Measurements from ENCODE around the gene HIP1. TPM values are rescaled to one million over a fixed set of nuclear protein-coding genes. Genes with fewer than 3 reads are reported as not detected.

The HIP1 gene
- total RNA-seq, 1 experiment from 2014 or later = 43.3 TPM

DNA sequence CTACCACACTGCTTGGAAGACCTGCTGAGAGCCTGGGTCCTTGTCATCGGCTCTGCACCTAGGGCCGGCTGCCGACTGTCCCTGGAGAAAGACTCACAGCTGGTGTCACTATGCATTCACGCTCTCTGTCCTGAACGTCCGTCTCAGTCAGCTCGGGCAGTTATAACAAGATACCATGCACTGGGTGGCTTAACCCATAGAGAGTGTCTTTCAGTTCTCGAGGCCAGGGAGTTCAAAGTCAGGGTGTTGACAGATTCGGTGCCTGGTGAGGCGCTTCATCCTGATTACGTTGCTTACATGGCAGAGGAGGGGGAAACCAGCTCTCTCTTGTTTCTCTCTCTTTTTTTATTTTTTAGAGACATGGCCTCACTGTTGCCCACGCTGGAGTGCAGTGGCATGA is 155.5 kb downstream of the HIP1 start:
- Histone ChIP-seq H3K4me3 (ENCODE audit: low read depth in 2 of 2, low read length in 2 of 2) (no peak overlapping the region), H3K27ac (ENCODE audit: low read length) (no peak overlapping the region), H3K4me1 (ENCODE audit: control insufficient read depth, insufficient read depth, low read length) (no peaks in the 10 kb centered on the region), H3K27me3 (ENCODE audit: control insufficient read depth, insufficient read depth, low read length) (no peaks in the 10 kb centered on the region), H3K9me3 (ENCODE audit: control insufficient read depth, insufficient read depth, low read depth, low read length) (no peaks in the 10 kb centered on the region), H3K36me3 (ENCODE audit: control insufficient read depth, insufficient read depth, low read length) (no peaks in the 10 kb centered on the region)
- ATAC-seq = no peak
- intact Hi-C loops (cut with micrococcal nuclease; ENCODE audit: unreplicated experiment) (no loop called here), in situ Hi-C loops (cut with HindIII; ENCODE audit: low pct_unique_long_range_greater_than_20kb, low sequenced_read_pairs) (no loop called here)
- ChIA-PET CTCF (no interaction called here), POLR2A (no interaction called here)
- TF ChIP-seq, protein P1, sequence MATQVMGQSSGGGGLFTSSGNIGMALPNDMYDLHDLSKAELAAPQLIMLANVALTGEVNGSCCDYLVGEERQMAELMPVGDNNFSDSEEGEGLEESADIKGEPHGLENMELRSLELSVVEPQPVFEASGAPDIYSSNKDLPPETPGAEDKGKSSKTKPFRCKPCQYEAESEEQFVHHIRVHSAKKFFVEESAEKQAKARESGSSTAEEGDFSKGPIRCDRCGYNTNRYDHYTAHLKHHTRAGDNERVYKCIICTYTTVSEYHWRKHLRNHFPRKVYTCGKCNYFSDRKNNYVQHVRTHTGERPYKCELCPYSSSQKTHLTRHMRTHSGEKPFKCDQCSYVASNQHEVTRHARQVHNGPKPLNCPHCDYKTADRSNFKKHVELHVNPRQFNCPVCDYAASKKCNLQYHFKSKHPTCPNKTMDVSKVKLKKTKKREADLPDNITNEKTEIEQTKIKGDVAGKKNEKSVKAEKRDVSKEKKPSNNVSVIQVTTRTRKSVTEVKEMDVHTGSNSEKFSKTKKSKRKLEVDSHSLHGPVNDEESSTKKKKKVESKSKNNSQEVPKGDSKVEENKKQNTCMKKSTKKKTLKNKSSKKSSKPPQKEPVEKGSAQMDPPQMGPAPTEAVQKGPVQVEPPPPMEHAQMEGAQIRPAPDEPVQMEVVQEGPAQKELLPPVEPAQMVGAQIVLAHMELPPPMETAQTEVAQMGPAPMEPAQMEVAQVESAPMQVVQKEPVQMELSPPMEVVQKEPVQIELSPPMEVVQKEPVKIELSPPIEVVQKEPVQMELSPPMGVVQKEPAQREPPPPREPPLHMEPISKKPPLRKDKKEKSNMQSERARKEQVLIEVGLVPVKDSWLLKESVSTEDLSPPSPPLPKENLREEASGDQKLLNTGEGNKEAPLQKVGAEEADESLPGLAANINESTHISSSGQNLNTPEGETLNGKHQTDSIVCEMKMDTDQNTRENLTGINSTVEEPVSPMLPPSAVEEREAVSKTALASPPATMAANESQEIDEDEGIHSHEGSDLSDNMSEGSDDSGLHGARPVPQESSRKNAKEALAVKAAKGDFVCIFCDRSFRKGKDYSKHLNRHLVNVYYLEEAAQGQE (IDR thresholded peaks at IDR 0.05; ENCODE audit: insufficient read depth in 1 of 2, low read depth in 2 of 2, low read length in 1 of 2) = no peak
- no peak for TF ChIP-seq CTCF (IDR thresholded peaks at IDR 0.05)
- no TSS peak for BruUV-seq (replicated peaks)
- no peak for DNase-seq (ENCODE audit: low read depth, low spot score)

DNA sequence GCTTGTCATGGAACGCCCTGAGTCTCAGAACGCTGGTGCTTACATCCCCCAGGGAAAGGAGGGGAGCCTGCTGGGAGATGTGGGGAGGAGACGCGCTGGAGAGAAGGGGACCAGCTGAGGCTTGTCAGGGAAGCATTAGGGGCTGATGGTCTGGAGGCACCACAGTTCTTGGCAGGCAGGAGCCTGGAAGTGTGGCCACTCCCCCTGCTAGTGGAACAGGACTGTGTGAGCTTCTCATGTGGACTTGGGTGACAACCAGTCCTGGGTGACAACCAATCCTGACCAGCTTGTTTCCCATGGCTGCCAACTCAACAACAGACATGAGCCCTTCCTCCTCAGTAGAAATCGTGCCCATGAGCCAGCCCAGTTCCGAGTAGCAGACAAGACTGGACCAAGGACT is 158.8 kb downstream of the HIP1 start:
- in situ Hi-C loops (cut with HindIII; ENCODE audit: low pct_unique_long_range_greater_than_20kb, low sequenced_read_pairs) = no loop called here

GRCh38 chr7:75578081-75578480 is 160.7 kb downstream of the HIP1 start:
- Histone ChIP-seq H3K36me3 (ENCODE audit: control insufficient read depth, insufficient read depth, low read length) (no peaks in the 10 kb centered on the region), H3K27me3 (ENCODE audit: control insufficient read depth, insufficient read depth, low read length) (no peaks in the 10 kb centered on the region), H3K4me3 (ENCODE audit: low read depth in 2 of 2, low read length in 2 of 2) (no peak overlapping the region), H3K9me3 (ENCODE audit: control insufficient read depth, insufficient read depth, low read depth, low read length) (no peaks in the 10 kb centered on the region), H3K27ac (ENCODE audit: low read length) (no peak overlapping the region), H3K4me1 (ENCODE audit: control insufficient read depth, insufficient read depth, low read length) (no peaks in the 10 kb centered on the region)
- ATAC-seq = no peak
- no peak for DNase-seq (ENCODE audit: low read depth, low spot score)
- intact Hi-C loops (cut with micrococcal nuclease; ENCODE audit: unreplicated experiment) (no loop called here), in situ Hi-C loops (cut with HindIII; ENCODE audit: low pct_unique_long_range_greater_than_20kb, low sequenced_read_pairs) (no loop called here)
- BruUV-seq (replicated peaks) = no TSS peak
- POLR2A ChIA-PET = no interaction called here
- CTCF ChIA-PET = no interaction called here
- TF ChIP-seq TCF7L2 (IDR thresholded peaks at IDR 0.05; ENCODE audit: low read depth, low read length) (no peak), CTCF (IDR thresholded peaks at IDR 0.05) (no peak), SIN3A (IDR thresholded peaks at IDR 0.05; ENCODE audit: borderline replicate concordance, insufficient read depth, low read depth, low read length) (no peak), POLR2AphosphoS5 (IDR thresholded peaks at IDR 0.05; ENCODE audit: low read depth, low read length) (no peak)
- TF ChIP-seq, protein P1 (IDR thresholded peaks at IDR 0.05; ENCODE audit: insufficient read depth in 1 of 2, low read depth in 2 of 2, low read length in 1 of 2) = no peak

More for the DNA sequence above, 158.8 kb downstream of the HIP1 start:
- TF ChIP-seq POLR2AphosphoS5 (IDR thresholded peaks at IDR 0.05; ENCODE audit: low read depth, low read length) (no peak), SIN3A (IDR thresholded peaks at IDR 0.05; ENCODE audit: borderline replicate concordance, insufficient read depth, low read depth, low read length) (no peak), TCF7L2 (IDR thresholded peaks at IDR 0.05; ENCODE audit: low read depth, low read length) (no peak)
- Histone ChIP-seq H3K4me1 (ENCODE audit: control insufficient read depth, insufficient read depth, low read length) (no peaks in the 10 kb centered on the region), H3K9me3 (ENCODE audit: control insufficient read depth, insufficient read depth, low read depth, low read length) (no peaks in the 10 kb centered on the region), H3K27me3 (ENCODE audit: control insufficient read depth, insufficient read depth, low read length) (no peaks in the 10 kb centered on the region), H3K27ac (ENCODE audit: low read length) (no peak overlapping the region), H3K4me3 (ENCODE audit: low read depth in 2 of 2, low read length in 2 of 2) (no peak overlapping the region), H3K36me3 (ENCODE audit: control insufficient read depth, insufficient read depth, low read length) (no peaks in the 10 kb centered on the region)
- BruUV-seq (replicated peaks) = no TSS peak
- ChIA-PET CTCF (no interaction called here), POLR2A (no interaction called here)
- ATAC-seq = no peak
- intact Hi-C loops (cut with micrococcal nuclease; ENCODE audit: unreplicated experiment) = no loop called here
- no peak for DNase-seq (ENCODE audit: low read depth, low spot score)
